Stimulated activated CD8-positive, alpha-beta memory T cell treated with anti-CD3 and anti-CD28 coated beads, Interleukin-15, amount 100 ng/mL, for 48 hours (primary cell): ENCODE results near the gene KDM5A.
"Not testable (repeated sequence)": the region's sequence is repeated elsewhere in the genome, so short reads cannot be mapped to it uniquely, and the experiment has no call there.

Experiments used
- DNase-seq, 2 donors: peaks; one replicate each; pipeline ENCODE4 v3.0.0-alpha.2; 2020; ENCODE audit warnings: low read depth in 2 of 2

Gene KDM5A

DNA sequence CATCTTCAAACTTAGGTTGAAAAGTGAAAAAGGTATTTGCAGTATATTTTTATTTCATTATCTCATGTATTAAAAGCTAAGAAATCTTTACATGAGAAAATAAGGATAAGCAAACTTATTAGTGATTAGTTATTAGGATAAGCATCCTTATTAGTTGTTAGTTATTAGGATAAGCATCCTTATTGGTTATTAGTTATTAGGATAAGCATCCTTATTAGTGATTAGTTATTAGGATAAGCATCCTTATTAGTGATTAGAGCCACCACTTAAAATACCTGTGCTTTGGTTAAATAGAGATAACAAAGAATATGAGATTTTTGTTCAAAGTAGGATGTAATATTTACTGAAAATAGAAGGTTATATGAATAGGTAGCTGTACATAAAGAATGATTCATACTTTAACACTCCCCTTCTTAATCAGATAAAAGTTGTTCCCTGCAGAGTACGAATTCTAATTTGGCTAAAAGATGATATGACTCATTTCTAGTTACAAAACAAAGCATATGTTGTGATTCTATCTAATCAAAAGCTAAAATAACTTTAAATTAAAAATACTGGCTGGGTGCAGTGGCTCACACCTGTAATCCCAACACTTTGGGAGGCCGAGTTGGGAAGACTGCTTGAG lies 56.4 kb downstream of the KDM5A start:
- no peak for DNase-seq

DNA sequence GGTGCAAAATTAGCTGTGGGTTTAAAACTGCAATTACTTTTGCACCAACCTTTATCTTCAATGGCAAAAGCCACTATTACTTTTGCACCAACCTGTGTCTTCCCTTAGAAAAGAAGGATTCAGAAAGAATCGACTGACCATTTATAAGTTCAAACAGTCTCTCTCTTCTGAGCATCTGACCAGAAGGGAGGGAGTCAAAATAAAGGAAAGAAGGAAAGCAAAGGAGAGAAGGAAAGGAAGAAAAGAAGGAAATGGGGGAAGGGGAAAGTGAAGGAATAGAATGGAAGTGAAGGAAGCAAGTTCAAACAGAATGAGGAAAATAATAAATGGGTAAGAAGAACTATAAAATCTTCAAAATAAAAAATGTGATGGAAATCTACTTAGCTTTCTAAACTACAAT lies 57.8 kb downstream of the KDM5A start:
- no peak for DNase-seq

DNA sequence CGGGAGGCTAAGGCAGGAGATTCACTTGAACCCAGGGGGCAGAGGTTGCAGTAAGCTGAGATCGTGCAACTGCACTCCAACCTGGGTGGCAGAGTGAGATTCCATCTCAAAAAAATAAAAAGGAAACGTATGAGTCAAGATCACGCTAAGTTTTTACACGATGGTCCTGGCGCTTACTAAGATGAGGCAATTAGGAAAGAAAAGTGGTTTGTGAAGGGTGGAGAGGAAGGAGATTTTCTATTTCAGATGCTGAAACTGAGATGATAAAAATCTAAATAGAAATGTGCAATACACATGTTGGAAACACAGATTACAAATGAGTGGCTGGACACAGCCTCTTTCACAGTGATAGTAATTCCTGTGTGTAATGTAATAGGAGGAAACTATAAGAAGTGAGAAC lies 63.2 kb downstream of the KDM5A start:
- no peak for DNase-seq

DNA sequence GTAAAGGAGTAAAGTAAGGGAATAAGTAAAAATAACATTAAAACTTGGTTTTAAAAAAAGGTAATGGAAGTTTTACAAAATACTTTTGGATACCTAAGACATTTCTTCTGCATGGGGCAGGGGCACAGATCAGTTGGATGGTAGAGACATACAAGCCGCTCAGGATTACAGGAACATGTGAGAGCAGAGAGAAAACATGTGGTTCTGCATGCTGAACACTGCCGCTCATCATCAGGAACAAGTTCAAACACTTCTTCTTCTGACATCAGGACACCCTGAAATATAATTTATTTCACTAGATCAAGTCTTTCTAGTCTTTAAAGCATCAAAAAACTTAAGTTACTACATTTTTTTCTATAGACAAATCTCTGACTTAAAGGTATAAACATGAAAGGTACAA lies 65.6 kb downstream of the KDM5A start:
- DNase-seq: no peak

DNA sequence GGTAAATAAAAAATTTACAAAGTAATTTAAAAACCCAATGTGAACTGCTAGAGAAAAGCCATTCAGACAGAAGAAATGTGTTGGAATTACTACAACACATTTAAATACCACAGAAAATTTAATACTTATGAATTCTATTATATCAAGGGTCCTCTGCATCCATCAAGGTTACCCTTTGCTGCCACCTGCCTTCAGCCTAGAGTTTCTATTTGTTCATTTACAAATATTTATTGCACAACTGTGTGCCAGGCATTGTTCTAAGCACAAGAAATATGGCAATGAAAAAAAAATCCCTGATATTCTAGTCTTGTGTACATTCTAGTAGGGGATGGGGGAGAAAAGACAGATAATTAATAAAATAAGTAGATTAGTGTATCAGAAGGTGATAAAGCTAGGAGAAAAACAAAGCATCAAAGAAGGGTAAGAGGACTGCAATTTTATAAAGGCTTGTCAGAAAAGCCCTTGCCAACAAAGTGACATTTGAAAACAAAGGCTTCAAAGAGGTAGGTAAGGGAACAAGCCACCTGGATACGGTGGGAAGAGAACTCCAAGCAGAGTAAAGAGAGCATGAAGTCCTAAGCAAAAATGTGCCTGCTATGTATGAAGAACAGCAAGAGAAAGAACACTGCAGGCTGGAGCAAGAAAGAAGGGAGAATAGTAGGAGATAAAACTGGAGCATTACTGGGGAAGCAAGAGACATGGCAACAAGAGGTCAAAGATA lies 67.4 kb downstream of the KDM5A start:
- no peak for DNase-seq

DNA sequence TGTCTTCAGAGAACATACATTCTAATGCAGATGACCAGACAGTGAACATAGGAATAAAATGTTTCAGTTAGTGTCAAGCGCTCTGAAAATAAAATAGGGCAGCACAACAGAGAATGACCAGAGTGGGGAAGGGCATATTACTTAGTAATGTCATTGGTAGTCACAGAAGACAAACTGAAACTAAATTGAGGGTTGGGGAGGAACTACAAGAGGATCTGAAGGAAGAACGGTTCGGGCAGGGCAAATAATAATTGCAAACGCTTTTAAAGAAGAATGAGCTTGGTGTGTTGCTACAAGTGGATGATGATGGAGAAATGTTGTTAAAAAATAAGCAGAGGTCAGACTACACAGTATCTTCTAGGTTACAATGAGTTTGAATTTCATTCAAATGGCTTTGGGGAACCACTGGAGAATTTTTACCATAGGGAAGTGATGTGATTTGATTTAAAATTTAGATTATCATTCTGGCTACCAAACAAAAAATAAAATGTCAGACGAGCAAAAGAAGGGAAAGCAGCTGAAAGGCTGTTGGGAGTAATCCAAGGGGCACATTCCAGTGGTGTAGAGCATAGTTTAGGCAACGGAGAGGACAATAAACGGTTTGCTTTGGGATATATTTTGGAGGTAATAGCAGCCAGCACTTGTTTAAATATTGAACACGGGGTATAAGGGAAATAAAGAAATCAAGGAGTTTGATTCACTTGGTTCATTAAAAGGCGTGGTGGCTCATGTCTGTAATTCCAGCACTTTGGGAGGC lies 70.2 kb downstream of the KDM5A start:
- DNase-seq: no peak

DNA sequence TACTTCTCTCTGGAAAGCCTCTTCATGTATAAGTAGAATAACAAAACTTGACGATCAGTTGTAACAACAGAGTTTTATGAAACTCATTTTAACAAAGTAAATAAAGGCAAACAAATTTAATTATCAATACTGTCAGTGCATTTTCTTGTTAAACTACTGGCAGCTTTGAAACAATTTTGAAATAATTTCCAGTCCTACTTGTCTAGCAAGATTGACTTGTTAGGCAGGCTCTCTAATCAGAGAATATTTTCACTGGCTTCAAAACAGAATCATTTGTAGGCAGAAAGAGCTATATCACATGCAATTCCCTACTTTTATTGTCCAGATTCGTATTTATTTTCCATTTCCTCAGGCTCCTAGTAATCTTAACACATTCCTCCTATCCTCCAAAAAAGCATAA lies 80.6 kb downstream of the KDM5A start:
- DNase-seq: no peak

DNA sequence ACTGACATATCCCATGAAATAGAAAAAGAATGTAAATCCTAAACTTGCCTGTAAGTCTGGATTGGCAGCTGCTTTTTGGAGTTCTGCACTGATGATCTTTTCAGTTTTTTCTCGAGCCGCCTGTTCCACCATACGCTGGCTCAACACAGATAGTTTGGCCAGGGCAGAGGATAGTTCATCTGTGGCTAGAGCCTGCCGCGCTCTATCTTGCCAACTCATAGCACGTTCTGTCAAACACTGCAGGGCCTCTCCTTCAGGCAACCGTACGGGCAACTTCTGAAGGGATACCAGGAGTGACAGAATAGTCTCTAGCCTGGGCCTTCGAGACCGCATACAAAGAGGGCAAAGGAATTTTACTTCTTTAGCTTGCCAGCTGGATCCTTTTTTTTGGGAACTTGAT lies 81.7 kb downstream of the KDM5A start:
- DNase-seq: no peak

DNA sequence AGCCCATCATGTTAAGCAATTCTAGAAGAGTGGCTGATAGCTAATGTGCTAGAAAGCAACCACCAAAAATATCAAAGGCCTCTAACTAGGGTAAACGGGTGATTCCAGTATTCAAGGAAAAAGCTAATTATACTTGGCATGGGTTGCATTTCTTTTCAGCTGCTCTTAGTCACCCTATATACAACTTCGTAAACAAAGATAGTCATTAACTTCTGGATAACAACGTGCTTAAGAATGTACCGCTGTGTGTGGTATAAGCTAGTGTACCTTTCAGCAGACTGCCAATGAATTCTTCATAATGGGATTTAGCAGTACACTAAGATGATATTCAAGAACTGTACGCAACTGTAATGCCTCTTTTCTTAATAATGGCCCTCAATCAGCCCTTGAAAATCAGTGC lies 84.3 kb downstream of the KDM5A start:
- DNase-seq: no peak

DNA sequence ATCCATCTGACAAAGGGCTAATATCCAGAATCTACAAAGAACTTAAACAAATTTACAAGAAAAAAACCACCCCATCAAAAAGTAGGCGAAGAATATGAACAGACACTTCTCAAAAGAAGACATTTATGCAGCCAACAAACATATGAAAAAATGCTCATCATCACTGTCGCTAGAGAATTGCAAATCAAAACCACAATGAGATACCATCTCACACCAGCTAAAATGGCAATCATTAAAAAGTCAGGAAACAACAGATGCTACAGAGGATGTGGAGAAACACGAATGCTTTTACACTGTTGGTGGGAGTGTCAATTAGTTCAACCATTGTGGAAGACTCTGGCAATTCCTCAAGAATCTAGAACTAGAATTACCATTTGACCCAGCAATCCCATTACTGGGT lies 86.4 kb downstream of the KDM5A start:
- DNase-seq: not testable (repeated sequence)

DNA sequence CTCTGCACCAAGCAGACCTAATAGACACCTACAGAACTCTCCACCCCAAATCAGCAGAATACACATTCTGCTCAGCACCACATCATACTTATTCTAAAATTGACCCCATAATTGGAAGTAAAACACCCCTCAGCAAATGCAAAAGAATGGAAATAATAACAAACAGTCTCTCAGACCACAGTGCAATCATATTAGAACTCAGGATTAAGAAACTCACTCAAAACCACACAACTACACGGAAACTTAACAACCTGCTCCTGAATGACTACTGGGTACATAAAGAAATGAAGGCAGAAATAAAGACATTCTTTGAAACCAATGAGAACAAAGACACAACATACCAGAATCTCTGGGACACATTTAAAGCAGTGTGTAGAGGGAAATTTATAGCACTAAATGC lies 89.0 kb downstream of the KDM5A start:
- not testable (repeated sequence) for DNase-seq

DNA sequence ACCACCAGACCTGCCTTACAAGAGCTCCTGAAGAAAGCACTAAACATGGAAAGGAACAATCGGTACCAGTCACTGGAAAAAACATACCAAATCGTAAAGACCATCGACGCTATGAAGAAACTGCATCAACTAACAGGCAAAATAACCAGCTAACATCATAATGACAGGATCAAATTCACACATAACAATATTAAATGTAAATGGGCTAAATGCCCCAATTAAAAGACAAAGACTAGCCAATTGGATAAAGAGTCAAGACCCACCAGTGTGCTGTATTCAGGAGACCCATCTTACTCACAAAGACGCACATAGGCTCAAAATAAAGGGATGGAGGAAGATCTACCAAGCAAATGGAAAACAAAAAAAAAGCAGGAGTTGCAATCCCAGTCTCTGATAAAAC lies 89.6 kb downstream of the KDM5A start:
- not testable (repeated sequence) for DNase-seq

DNA sequence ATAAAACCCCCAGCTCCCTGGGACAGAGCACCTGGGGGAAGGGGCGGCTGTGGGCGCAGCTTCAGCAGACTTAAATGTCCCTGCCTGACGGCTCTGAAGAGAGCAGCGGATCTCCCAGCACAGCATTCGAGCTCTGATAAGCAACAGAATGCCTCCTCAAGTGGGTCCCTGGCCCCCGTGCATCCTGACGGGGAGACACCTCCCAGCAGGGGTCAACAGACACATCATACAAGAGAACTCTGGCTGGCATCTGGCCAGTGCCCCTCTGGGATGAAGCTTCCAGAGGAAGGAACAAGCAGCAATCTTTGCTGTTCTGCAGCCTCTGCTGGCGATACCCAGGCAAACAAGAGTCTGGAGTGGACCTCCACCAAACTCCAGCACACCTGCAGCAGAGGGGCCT lies 91.1 kb downstream of the KDM5A start:
- not testable (repeated sequence) for DNase-seq

DNA sequence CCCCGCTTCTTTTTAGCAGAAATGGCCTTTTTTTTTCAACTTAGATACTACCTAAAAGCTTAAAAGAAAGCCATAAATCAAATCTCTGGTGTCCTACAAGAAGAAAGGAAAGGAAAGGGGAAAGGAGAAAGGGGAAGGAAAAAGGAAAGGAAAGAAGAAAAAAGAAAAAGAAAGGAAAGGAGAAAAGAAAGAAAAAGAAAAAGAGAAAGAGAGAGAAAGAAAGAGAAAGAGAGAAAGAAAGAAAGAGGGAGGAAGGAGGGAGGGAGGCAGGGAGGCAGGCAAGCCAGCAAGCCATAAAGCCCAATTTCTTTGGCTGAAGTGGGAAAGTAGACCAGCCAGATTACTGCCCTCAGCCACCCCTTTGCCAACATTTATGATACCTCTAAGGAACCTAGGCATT lies 94.0 kb downstream of the KDM5A start:
- no peak for DNase-seq

DNA sequence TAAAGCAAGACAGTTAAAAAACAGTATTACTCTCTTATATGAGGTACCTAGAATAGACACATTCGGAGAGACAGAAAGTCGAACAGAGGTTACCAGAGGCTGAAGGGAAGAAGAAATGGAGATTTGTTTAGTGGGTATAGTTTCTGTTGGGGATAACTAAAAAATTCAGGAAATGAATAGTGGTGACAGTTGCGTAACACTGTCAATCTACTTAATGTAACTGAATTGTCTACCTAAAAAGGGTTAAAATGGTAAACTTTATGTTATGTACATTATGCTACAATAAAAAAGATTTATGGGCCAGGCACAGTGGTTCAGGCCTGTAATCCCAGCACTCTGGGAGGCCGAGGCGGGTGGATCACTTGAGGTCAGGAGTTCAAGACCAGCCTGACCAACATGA lies 95.9 kb downstream of the KDM5A start:
- no peak for DNase-seq

DNA sequence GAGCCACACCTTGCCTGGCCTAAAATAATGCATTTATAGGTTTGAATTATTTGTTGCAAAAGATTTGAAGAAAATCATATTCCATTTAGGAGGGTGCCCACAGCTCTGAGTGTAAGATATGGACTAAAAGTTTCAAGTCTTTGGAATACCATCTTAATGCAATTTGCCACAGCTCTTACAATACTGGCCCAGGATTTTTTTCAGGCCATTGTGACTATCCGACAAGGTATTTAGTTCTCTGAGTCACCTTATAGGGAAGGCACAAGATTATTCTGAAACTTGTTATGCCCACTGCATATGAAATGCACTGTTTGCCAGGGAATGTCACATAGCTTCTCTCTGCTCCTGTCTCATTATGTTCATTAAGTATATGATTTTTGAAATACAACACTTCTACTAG lies 96.9 kb downstream of the KDM5A start:
- DNase-seq: no peak

DNA sequence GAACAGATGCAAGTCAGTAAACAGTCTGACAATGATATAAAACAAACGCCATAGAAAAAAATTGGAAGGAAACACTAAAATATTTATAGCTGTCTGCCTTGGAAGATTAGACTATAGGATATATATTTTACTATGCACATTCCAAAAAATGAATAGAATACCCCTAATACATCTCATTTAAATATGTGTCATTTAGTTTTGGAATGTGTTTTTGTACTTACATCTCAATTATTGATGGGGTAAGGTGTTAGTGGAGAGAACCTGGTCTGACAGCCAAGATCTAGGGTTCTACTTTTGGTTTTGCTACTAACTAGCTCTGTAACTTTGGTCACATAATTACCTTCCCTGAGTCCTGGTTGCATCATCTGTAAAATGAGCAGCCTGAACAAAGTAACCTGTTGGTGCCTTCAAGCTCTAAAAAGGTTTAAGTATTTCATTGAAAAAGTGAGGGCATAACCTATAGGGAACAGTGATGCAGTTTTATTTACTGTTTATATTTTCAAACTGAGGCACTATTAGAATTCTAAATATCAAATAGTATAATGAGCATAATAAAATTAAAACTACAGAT lies 97.9 kb downstream of the KDM5A start:
- DNase-seq: no peak

DNA sequence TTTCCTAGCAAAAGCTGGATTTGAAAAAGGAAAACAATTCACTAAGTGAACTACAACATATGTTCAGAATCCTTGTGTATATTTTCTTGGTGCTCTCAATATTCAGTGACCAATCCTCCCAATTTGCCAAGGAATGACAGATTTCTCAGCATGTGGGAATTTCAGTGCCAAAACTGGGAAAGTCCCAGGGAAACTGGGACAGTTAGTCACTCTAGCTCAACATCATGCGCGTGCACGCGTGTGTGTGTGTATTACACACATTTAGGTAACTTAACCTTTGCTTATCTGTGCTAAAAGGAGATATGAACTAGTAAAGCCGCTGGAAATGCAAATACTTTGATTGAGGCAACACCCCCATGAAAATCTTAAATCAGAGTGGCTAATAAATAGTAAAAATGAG lies 100.4 kb downstream of the KDM5A start:
- DNase-seq: no peak

DNA sequence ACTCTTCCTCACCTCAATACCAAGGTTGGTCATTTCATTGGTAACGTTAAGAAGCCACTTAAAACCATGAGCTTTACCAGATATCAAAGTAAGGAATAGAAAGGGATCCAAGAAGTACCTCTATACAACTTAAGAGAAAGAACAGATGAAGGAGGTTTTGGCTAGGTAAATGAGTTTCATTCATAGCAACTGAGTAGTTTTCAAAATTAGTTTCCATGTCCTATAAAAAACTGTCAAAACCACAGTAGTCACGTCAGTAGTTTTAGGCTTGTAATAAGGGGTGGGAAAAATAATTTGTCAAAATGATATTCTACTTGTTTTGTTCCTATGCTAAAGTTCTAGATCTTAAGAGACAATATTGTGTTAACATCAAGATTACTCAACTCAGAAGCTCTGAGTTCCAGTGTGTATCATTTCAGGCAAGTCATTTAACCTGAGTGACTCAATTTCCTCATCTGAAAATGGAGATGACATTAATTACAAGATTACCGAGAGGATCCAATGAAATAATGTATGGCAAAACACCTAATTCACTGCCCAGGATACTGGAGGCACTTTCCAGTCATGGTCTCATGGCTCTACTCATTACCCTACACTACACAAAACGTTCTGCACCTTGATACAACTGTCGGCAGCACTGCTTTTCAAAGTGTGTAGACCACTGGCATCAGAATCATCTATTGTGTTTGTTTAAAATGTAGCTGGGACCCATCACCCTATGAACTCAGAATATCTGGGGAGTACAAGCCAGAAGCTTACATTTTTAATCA lies 102.4 kb downstream of the KDM5A start:
- no peak for DNase-seq

DNA sequence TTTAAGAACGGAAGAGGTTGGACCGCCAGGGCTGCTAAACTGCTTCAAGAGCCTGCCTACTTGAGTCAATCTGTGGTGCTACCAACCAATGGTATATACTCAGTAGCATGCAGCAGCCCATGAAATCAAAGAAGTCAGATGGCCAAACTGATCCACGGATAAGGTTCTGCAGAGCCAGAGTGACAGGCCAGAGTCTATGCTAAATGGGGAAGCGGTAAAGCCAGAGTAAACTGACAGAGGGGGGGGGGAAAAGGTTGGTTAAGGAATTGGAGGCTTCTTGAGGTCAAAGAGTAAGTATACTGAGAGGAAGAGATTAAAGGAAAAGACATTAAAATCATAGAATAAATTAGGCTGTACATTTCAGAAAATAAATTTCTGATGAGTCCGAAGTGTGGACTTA lies 111.1 kb downstream of the KDM5A start:
- DNase-seq: no peak

DNA sequence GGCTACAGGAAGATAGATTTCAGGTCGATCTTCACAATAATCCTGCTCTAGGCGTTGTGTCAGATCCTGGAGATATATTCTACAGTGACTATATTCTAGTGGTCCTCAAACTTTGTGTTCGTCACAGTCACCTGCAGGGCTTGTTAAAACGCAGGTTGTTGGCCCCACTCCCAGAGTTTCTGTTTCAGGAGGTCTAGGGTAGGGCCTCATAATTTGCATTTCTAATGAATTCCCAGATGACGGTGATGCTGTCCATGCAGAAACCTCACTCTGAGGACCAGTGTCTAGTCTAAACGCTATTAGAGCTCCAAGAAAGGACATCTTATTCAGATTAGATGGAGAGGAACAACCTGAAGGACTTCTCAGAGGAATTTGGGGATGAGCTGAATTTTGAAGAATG lies 113.3 kb downstream of the KDM5A start:
- DNase-seq: no peak

DNA sequence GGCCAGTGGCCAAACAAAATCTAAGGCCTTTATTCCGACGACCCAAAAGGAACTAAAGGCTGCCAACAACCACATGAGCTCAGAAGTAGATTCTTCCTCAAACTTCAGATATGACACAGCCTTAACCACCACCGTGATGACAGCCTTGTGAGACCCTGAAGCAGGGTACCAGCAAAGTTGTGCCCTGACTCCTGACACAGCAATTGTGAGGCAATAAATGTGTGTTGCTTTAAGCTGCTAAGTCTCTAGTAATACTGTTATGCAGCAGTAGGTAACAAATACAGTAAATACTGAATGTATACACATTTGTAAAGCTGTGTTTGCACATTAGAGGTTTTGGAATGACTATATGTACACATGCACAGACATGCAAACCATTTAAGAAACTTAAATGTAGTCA lies 115.7 kb downstream of the KDM5A start:
- DNase-seq: no peak
